Renal cortical epithelial cell (primary cell): ENCODE measurements around the gene TSPYL1. TPM values are rescaled to one million over a fixed set of nuclear protein-coding genes. Genes with fewer than 3 reads are reported as not detected.

Source experiments
- total RNA-seq: library from RNA; depleted of rRNA; stranded (reverse); fragments of >200 nt; gene quantifications from 2 replicates; pipeline ENCODE4 v1.2.3, GENCODE V29; 2014

TSPYL1 gene
- total RNA-seq, 1 donor from 2014 or later = 115 TPM

Other genes starting within 250 kb of the TSPYL1 start
- 21.7 and 44.4 TPM in 2 replicates for gene FRK, start 219.0 kb downstream of the TSPYL1 start, total RNA-seq
- gene NT5DC1, start 179.1 kb downstream of the TSPYL1 start, total RNA-seq = 8.3 and 12.3 TPM in 2 replicates
- not detected in 2 replicates for gene COL10A1, start 153.8 kb downstream of the TSPYL1 start, total RNA-seq
- 3.3 and 11.8 TPM in 2 replicates for gene TSPYL4, start 25.9 kb downstream of the TSPYL1 start, total RNA-seq
- 149 and 161 TPM in 2 replicates for gene DSE, start 91.0 kb upstream of the TSPYL1 start, total RNA-seq
- gene CALHM6, start 181.4 kb upstream of the TSPYL1 start, total RNA-seq = 1.6 and 3.1 TPM in 2 replicates
- 0.17 and 0.40 TPM in 2 replicates for gene CALHM5, start 231.7 kb upstream of the TSPYL1 start, total RNA-seq